OCI-M1 (cell line): ENCODE results near the gene KRTAP10-2.

Experiments used
- DNase-seq: peaks from one replicate; lab custom pipeline; 2025; lab: John Stamatoyannopoulos, UW

Gene KRTAP10-2

DNA sequence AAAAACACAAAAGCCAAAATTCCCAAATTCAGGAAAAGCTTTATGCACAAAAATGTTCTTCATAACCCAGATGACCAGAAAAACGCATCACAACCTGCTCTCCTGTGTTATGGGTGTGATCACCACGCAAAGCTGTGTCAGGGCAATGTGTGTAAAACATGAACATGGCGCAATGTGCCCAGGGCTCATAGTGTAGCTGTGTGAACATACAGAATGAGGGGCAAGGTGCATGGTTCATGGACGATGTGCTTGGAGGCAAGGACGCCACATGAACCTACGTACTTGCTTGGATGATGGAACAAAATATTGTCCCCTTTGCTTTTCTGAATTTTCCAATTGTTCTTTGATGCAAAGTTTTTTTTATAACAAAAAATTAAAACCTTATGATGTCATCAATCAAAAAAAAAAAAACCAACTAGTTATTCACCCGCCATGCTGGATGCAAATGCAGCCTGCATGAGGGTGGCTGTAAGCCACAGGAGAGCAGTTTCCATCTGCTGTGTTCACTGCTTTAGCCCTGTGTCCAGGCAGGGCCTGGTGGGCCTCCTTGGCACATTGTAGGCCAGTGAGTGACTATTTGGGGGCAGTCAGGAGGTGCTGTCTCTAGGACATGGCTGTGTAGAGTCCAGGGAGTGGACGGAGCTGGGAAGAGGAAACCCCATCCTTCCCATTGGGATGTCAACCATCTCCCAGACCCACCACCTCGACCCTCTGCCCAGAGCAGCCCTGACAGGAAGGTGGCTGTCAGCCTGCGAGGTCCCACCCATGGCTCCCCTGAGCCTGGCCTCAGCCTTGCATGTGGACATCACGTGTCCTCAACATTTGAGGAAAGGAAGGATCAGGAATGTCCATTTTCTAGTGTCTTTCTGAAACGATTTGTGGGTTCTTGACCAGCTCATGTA is 25.0 kb downstream of the KRTAP10-2 start:
- no peak for DNase-seq

DNA sequence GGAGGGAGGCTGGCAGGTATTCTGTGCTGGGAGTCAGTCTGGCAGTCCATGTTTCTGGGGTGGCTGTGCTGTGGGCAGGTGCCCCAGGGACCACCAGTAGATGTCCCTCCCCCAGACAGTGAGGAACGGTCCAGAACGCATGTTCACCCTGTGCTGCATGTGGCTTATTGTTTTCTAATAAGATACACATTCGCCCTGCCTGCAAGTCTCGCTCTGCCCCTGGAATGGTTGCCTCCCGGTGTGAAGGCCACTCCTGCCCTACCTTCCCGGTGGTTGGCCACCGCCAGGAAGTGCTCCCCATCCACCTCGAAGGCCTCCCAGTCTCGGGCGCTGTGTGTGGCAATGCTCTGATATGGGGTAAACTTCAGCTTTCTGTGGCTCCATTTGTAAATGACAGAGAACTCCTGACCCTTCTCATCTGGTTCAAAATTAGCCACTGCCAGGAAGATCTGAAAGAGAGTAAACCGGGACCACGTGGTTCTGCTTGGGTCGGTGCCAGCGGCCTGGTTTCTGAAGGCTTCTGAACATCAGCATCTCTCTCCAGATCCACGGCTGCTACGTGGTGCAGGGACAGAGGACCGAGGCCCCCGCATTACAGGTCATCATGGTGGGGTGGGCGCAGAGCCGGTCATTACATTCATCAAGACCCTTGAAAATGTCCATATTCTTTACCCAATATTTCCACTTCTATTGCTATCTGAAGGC is 25.8 kb downstream of the KRTAP10-2 start:
- DNase-seq = no peak

DNA sequence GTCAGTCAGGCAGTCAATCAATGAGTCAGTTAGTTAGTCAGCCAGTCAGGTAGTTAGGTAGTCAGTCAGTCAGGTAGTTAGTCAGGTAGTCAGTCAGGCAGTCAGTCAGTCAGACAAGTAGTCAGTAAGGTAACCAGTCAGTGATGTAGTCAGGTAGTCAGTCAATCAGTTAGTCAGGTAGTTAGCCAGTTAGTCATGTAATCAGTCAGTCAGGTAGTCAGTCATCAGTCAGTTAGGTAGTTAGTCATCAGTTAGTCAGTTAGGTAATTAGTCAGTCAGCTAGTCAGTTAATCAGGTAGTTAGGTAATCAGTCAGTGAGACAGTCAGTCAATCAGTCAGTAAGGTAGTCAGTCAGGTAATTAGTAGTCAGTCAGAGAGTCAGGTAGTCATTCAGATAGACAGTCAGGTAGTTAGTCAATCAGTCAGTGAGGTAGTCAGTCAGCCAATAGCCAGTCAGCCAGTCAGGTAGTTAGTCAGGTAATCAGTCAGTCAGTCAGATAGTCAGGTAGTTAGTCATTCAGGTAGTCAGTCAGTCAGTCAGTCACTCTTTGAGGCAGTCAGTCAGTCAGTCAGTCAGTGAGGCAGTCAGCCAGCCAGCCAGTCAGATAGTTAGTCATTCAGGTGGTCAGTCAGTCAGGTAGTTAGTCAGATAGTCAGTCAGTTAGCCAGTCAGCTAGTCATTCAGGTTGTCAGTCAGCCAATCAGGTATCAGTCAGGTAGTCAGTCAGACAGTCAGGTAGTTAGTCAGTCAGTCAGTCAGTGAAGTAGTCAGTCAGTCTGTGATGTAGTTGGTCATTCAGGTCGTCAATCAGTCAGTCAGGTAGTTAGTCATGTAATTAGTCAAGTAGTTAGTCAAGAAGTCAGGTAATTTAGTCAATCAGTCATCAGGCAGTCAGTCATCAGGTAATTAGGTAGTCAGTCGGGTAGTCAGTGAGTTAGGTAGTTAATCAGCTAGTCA is 26.6 kb downstream of the KRTAP10-2 start:
- DNase-seq = no peak

DNA sequence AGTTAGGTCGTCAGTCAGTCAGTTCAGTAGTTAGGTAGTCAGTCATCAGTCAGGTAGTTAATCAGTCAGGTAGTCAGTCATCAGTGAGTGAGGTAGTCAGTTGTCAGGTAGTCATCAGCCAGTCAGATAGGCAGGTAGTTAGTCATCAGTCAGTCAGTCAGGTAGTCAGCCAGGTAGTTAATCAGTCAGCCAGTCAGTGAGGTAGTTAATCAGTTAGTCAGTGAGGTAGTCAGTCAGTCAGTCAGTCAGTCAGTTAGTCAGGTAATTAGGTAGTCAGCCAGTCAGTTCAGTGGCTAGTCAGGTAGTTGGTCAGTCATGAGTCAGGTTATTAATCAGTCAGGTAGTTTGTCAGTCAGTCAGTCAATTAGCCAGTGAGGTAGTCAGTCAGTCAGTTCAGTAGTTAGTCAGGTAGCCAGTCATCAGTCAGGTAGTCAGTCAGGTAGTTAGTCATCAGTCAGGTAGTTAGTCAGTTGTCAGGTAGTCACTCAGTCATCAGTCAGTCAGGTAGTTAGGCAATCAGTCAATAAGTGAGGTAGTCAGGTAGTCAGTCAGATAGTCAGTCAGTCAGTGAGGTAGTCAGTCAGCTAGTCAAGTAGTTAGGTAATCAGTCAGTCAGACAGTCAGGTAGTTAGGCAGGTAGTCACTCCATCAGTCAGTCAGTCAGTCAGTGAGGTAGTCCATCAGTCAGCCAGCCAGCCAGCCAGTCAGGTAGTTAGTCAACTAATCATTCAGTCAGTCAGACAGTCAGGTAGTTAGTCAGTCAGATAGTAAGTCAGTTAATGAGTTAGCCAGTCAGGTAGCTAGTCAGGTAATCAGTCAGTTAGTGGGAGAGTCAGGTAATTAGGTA is 27.5 kb downstream of the KRTAP10-2 start:
- DNase-seq = no peak

DNA sequence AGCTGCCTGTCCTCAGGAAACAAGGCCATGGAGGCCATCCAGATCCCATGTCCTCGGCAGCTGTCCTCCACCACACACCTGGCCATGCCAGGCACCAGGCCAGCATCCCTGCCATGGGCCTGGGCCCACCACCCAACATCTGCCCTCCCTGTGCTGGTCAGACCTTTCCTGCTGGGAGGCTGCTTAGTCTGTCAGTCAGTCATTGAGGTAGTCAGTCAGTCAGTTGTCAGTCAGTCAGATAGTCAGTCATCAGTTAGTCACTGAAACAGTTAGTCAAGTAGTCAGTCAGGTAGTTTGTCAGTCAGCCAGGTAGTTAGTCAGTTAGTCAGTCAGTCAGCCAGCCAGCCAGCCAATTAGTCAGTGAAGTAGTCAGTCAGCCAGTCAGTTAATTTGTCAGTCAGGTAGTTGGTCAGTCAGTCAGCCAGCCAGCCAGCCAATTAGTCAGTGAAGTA is 28.5 kb downstream of the KRTAP10-2 start:
- no peak for DNase-seq

DNA sequence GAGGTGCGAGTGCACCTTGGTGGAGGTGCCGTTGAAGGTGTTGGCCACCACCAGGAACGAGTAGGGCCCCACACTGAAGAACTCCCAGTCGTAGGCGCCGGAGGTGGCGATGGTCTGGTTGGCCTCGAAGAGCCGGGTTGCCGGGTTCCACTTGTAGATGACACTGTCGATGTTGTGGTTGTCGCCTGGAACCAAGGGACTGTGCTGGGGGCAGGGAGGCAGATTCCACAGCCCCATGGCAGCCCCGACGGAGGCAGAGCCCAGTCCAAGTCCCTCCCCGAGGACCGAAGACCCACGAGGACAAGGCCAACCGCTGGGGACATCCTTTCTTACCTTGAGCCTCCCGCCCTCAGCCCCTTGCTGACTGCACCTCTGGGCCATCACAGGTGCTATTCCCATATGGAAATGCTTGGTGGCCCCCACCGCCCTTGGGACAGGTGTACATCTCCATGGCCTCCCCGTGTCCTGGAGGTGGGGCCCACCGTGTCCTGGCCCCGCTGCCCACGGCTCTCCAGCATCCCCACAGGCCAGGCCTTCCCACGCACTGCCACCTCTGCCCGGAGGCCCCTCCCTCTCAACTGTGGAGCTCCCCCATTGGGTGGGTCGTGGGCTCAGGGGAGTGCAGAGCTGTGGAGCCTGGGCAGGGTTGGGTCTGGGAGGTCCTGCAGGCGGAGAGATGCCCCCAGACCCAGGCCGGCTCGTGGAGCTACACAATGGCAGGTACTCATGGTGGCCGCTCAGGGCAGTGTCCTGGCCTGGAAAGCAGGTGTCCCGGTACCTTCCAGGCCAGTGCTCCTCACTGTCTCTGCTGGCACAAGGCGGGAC is 29.2 kb downstream of the KRTAP10-2 start:
- no peak for DNase-seq

DNA sequence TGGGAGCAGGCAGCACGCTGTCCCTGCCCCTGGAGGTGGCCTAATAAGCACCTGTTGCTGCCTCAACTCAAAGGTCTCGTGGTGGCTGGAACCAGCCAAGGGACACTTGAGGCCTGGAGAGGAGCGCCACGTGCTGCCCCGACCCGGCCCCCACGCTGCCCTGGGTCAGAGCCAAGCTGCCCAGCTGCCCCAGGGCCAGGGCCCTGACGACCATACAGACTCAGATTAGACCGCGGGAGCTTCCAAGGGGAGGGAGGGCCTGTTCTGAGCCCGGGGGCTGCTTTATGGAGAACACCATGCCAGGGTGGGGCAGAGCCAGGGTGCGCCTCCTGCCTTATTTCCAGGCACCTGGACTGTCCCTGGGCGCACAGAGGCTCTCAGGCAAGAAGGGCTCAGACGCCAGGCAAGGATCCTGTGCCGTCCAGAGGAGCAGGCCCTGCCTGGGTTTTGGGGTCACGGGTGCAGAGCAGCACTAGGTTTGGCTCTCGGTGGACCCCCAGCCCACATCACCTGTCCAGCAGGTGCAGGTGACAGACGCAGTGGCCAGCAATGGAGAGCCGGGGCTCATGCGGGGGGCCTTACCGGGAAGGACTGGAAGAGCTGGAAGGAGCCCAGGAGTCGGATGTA is 29.9 kb downstream of the KRTAP10-2 start:
- DNase-seq = no peak

DNA sequence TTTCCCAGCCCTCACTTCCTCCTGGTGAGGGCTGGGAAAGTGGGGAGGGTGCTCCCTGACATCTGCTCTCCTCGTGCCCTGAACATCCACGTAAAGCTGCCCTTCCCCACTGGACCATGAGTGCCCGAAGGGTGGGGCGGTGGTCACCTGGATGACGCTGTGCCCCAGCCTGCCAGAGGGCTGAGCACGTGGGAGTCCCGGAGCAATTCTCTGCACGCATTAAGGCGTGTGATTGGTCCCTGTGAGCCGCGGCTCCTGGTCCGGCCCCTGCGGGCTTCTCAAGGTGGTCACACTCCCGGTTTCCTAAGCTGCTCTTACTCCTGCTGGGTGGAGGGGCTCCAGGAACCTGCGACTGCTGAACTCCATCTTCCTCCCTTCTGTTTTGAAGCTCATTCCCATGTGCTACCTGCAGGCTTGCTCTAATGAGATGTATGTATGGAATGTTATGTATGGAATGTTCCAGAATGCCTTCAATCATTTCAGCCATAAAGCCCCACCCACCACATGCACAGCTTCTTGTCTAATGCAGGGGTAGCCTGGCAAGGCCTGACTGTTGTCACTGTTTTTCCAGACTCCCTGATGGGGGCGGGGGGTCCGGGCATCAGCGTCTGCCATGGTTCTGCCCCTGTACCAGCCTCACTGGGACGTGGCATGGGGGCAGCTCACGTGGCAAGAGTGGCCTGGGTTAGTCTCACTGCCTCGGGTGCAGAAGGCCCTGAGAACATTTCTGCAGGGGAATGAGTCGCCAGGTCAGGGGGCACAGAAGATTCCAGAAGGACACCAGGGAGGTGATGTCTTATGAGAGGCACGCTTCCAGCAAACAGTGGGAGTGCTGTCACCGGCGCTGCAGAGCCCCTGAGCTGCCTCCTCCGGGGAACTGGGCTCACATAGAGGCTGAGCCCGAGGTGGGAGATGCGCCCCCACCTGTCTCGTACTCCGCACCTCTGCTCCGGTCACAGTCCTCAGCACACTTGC is 30.7 kb downstream of the KRTAP10-2 start:
- no peak for DNase-seq

DNA sequence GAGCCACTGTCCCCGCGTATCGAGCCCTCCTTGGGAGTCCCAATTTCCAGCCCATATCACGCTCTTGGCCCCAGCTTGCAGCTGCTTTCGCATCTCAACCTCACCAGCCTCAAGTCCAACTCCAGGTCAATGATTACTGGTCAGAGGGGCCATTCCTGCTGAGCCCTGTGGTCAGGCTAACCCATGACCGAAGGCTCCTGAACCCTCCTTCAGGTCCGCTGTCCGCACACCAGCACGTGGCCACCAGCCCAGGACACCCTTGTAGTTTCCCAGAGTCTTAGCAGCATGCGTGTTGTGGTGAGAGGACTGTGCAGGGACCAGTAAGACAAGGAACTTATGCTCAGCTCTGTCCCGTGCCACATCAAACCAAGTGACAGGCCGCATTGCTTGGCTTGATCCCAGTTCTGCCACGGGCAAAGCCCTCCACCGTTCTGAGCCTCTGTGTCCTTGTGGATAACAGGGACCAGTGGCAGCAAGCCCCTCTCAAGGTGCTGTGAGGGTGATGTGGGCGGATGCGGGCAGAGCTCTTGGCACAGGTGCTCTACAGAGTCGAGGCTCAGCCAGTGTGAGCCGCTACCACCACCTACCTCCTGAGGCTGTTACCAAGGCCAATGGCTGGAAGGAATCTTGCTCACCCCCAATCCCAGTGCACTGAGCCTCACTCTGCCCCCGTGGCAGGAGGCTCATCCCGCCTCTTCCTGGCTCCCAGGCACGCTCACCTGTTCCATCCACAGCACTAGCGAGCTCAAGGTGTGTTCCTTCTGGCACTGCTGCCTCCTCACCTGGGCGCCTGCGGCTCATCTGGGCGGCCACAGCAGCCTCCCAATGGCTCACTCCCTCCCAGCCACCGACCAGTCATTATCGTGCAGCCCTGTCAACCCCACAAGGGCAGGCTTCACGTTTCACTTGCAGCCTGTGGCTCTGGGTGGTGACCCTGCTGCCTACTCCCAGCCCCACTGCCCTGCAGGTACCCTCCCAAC is 31.7 kb downstream of the KRTAP10-2 start:
- DNase-seq = no peak

DNA sequence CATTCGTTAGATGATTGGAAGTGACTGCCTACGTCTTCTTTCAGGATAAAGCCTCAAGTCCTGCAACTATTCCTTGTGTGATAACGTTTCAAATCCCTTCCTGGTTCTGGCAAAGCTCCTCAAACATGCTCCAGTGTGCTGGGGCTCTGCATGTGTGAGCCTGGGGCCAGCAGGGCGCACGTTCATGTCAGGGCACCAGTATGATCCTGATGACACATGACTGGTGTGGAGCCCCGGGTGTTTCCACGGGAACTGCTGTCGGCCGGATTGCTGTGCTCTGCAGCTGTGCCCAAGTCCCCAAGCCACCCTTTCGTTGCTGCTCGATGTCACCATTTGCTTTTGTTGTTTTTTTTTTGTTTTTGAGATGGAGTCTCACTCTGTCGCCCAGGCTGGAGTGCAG is 32.6 kb downstream of the KRTAP10-2 start:
- no peak for DNase-seq

DNA sequence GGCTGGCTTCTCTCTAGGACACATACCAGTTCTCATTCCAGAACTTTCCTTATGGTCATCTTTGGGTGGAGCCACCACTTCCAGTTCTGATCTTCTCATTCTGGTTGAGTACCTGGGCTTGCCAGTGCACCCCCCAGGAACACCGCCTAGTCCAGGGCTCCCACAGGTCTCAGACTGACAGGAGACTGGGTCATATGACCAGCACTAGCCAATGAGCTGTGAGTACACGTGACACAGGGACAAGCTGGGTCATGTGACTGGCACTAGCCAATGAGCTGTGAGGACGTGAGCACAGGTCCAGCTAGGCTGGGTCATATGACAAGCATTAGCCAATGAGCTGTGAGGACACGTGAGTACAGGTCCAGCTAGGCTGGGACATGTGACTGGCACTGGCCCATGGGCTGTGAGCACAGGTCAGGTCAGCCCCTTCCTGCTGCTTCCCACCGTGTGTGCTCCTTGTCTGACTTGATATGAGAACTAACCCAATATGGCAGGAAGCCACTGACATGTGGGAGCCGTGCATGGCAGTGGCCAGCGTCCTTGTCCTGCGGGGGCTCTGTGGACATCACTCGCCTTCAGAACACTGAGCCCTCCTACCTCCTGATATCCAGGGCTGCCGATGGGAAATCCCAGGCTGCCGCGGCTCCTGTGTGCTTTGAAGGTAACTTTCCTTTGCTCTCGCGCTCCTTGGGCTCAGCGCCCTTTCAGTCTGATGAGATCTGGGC is 34.0 kb downstream of the KRTAP10-2 start:
- peak; percentile 45 for DNase-seq

DNA sequence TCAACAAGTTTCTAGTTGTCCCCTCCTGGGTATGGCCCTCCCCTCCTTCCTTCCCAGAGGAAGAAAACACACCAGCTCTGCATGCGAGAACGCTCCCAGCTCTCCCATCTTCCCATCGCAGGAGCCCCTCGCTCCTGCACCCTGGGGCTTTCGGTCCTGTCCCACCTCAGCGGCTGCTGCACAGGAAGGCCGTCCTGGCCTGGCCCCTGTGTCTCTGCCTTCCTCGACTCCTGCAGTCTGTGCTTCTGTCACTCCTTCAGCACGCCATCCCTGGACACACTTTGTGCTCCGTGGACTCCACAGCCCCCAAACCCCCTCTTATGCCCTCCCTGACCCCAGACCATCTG is 34.5 kb downstream of the KRTAP10-2 start:
- DNase-seq = no peak

DNA sequence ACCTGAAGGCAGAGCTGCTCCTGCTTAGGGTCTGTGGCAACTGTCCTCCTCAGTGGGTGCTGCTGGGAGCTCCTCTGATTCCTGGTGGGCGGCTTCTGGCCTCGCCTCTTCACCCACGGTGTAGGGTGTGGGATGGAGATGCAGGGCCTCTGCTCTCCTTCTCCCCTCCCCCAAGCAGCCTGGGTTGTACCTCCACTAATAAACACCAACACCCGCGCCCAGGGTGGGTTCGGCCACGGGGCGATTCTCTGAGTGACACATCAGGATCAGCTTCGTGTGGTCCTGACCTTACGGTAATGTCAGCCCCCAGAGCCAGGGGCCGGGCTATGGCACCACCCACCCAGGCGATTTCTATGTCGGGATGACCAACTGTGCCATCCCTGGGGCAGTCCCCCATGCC is 35.0 kb downstream of the KRTAP10-2 start:
- DNase-seq = no peak

DNA sequence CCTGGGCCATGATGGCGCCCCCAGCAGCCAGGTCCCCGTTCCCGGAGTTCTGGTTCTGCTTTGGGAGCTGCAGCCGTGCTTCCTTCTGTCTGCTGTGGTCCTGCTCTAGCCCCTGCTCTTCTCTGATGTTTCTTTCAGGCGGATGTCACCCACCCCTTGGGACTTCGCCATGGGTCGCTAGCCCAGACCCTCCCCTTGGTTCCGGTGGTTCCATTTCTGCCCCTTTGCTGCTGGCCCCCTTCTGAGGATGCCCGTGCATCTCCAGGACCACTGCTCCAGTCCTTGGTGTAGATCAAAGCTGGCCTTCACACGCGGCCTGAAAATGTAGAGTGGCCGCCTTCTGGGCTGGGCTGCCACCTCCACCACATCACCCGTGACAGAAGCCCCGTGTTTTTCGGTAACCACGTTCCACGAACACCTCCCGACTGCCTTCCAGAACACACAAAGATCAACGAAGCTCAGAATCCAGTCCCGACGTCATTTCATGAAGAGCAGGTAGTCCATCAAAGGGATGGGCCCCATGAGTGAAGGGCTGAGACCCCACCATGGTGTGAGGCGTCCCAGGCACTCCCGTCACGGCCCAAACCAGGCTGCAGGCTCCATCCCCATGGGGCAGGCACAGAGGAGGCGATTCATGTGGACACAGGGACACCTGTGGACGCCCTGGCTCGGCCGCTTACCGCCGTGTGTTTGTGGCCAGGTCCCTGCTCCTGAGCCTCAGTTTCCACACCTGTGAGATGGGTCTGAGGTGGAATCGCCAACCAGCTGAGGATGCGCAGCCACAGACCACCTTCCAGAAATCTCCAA is 35.7 kb downstream of the KRTAP10-2 start:
- no peak for DNase-seq

DNA sequence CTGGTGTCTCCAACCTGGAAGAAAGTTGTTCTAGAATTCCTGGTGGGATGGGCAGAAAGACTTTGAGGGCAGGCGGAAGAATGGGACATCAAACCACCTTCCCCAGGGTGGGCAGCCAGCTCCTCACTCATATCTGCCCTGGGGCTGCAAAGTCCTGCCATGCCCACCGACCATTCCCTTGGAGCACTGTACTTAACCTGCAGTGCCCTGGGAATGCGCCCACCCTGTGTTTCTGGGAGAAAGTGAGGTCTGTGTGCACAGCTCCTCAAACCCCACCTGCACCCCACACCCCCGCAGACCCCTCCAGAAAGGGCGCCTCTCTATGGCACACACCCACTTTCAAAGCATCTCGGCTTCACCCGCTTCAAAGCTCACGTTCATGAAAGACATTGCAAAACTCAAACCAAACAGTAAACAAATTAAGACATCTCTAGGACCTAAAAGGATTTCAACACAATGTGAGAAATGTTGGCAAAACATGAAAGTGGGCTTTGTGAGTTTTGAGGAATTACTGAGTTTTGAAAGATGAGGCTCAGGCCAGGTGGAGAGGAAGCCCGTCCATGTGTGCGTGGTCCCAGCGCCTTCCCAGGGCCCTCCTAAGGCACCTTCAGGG is 36.5 kb downstream of the KRTAP10-2 start:
- no peak for DNase-seq

DNA sequence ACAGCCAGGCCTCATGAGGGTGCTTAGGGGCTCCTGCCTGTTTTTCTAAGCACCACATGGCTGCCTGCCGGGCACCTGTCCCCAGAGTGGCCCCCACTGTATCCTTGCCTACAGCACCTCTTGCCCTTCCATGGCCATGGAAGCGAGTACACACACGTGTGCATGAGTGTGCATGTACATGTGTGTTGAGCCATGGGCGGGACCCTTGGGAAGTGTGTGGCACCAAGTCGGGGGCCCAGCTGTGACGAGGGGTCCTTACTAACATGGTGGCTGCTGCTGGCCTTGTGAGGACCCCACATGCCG is 37.1 kb downstream of the KRTAP10-2 start:
- no peak for DNase-seq
